HG03442 (cell line): ENCODE measurements around the gene KIAA0513.

Experiments
- ATAC-seq: cut with Tn5 transposase; IDR thresholded peaks from one replicate; pipeline ENCODE4 v1.9.1; 2021; ENCODE audit warnings: mild to moderate bottlenecking, moderate library complexity; ENCODE audit not compliant: unreplicated experiment

The KIAA0513 gene

DNA sequence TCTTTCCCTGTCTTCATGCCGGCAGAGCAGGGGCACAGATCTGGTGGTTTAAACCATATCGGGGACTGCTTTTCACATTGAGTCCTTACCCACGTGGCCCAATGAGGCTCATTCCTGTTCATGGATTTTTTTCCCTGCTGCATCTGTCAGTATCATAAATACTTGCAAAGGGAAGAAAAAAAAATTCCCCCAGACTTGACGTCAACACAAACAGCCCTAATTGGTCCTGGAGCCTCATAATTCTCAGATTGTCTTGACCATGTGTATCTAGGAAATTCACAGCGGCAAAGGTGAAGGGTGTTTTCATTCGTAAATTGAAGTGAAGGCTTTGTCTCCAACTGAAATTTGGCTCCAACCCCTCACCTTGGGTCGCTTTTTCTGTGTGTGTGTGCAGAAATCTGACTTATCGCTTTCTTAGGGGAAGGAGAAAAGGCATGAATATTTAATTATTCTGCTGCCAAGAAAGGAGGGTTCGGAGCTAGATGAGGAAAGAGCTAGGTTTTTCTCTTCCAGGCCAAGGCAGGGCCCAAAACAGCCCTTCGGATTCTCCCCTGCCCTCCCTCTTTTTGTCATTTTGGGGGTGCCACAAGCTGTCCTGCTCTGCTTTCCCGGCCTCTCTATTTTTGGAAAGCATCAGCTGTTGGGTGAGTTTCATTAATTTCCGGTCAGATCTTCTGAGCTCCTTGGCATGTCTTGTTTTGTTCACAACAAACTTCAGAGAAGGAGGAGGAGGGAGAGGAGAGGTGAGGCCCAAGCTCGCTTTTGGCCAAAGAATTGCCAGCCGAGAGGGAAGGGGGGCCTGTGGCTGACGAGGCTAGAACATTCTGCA lies 102.5 kb downstream of the KIAA0513 start:
- no peak for ATAC-seq

DNA sequence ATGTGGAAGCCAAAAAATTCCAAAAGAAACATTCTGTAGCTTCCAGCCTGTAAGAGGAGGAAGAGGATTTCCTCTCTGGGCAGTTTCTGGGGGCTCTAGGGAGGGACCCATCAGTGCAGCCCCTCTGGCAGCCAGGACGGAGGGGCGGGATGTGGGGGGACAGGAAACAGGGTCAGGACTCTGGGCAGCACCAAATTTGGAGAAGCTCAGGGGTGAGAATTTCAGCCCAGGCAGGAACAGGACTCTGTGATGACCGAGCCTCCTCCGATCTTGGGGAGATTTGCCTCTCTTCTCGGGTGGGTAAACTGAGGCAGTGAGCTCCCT lies 103.1 kb downstream of the KIAA0513 start:
- ATAC-seq = no peak

DNA sequence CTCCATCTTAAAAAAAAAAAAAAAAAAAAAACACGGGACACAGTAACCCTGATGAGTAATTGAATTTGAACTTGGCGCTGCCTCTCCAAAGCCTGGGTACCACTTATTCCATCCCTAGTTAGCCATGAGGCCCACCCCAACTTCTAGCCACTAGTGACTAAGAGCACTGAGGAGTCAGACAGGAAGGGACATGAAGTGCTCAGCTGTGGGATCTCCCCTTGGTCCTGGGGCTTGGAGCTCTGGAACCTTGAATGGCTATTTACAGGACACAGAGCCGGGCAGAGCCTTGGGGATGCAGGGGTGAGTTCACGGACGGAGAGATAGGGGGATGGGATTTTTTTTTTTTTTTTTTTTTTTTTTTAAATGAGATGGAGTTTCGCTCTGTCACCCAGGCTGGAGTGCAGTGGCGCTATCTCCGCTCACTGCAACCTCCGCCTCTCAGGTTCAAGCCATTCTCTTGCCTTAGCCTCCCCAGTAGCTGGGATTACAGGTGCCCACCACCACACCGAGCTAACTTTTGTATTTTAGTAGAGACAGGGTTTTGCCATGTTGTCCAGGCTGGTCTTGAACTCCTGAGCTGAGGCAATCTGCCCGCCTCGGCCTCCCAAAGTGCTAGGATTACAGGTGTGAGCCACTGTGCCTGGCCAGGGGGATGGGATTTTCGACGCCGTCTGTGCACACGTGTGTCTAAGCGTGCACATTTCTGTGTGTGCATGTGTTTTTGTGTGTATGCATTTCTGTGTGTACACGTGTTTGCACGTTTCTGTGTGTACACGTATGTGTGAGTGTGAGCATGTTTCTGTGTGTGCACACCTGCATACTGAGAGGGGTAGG lies 105.1 kb downstream of the KIAA0513 start:
- ATAC-seq = no peak

DNA sequence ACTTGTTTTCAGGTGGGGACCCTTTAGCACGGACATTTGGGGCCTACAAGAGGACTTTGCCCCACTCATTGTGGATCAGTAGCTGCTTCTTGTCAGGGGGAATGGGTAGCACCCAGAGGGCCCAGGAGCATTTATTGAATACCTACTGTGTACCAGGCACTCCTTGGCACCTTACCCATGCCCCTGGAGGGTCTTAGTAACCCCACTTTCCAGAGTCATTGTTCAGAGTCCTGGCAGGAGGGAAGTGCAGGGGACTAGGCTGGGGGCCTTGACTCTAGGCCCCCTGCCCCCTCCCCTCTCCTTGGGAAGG lies 105.7 kb downstream of the KIAA0513 start:
- ATAC-seq = no peak

DNA sequence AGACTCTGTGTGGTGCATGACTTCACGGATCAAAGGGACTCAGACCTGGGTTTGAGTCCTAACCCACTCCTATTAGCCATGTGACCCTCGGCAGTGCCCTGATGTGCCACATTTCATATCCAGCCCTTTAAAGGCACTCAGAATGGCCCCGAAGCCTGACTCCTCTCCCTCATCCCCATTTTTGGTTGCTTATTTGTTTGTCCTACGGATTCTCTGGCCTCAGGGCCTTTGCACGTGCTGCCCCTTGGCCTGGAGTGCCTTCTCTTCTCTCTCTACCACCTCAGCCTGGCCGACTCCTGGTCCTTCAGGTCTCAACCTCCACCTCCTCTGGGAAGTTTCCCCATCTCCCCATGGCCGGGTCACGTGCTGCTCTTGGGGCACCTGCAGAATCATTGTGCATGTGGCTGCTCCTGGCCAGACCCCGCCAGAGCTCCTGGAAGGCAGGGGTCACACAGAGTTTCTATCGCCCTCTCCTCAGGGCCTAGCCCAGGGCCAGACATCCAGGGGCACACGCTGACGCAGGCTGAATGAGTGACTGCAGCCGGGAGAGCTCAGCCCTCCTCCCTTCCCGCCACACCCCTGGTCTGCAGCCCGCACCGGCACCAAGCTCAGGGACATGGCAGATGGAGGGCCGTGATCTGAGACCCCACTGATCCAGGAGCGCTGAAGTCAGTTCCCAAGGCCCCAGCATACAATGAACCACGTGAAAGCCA lies 106.6 kb downstream of the KIAA0513 start:
- no peak for ATAC-seq

DNA sequence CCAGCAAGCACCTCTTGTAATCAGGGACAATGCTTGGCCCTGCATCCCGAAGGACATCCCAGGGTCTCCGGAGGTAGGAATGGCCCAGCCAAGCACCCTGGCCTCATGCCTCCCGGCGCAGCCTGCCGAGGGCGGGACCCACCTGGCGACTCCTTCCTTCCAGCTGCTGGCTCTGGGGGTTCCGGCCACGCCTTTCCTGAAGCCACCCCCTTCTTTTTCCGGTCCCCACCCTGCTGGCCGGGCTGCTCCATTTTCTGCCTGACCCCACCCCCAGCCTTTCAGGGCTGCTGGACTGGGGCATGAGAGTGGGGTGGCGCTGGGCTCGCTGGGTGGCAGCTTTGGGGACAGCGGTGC lies 107.2 kb downstream of the KIAA0513 start:
- ATAC-seq = no peak

DNA sequence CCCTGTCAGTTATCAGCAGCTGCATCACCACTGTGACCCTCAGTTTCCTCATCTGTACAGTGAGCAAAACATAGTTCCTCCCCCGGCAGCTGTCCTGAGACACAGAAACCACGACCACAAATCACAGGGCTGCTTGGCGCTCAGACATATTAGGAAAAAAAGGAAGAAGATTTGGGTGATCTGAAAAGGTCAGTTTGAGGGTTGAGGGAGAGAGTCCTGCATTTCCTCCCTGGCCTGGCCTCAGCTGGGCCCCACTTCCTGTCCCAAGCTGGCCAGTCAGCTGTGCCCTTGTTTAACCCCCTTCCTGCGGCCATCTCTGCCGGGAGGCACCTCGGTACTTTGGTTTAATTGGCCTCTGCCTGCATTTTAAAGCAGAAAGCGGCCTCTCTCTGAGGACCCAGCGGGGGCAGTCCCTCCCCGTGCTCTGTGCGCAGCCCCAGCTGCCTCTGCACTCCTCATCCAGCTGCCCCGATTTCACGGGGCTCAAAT lies 108.7 kb downstream of the KIAA0513 start:
- no peak for ATAC-seq

DNA sequence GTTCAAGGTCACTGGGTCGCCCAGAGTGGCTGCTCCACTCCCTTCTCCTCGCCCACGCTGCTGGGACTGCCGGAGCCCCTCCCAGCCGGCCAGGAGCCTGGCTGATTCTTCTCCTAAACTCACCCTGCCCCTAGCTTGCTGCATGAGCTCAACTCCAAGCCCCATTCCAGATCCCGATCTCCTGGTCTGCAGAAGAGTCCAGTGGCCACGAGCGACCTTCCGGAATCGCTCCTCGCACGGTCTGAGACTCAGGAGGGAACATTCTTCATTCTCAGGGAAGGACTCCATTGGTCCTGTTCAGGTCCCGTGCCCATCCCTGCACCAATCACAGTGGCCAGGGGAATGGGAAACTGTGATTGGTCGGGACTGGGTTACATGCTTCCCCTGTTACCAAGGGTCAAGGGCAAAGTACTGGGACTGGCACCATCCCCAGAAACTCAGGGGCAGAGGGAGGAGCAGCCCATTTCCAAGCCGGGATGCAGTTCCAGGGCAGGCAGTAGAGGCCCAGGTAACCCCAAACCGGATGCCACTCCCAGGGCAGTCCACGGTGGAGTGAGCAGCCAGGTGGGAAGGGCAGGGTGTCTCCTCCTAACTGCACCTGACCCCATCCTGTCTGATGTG lies 109.2 kb downstream of the KIAA0513 start:
- no peak for ATAC-seq

DNA sequence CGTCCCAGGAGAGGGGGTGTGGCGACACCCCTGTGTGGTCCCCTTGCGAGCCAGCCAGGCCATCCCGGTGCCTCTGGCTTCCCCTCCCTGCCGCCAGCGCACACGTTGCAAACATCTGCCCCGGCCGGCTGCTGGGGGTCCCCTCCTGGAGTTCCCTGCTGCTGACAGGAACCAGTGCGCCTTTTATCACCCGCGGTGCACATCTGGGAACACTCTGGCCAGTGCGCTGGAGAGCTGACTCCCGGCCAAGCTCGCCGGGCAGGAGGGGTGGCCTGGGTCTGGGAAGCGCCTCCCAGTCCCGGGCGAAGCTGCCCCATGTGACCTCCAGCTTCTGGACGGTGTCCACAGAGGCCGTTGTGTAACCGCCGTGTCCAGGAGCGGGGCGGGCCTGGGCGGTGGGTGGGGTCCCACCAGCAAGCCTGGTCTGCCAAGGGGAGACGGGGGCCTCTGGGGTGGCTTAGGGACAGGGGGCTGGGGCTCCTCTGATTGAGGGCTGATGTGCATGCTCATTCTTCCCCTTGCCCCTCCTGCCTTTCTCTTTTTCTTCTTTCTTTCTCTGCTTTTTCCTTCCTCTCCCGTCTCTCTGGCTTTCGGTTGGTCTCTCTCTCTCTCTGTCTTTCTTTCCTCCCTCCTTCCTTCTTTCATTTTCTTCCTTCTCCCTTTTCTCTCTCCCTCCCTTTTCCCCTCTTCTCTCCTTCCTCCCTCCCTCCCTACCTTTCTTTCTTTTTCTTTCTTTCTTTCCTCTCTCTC lies 109.9 kb downstream of the KIAA0513 start:
- no peak for ATAC-seq

DNA sequence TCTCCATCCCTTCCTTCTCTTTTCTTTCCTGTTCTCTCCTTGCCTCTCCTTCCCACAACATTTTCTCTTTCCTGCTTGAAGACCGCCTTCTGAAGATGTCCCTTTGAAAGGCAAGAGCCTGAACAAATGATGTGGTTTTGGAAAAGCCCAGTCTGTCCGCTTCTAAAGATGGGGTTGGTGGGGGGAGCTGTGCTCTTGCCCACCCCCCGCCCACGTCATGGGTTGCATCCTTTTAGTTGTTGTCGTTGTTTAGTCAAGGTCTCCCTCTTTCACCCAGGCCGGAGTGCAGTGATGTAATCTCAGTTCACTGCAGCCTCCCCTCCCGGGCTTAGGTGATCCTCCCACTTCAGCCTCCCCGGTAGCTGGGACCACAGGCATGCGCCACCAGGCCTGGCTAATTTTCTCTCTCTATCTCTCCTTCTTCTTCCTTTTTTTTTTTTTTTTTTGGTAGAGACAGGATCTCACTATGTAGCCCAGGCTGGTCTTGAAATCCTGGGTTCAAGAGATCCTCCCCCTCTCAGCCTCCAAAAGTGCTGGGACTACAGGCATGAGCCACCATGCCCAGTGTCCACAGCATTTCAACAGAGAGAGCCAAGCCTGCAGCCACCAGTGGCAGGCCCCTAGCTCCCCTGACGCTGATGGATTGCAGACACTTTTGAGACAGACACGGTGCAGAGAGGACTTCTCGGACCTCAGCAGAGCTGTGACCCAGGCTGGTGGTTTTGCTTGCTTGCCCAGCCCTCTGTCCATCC lies 110.7 kb downstream of the KIAA0513 start:
- no peak for ATAC-seq

DNA sequence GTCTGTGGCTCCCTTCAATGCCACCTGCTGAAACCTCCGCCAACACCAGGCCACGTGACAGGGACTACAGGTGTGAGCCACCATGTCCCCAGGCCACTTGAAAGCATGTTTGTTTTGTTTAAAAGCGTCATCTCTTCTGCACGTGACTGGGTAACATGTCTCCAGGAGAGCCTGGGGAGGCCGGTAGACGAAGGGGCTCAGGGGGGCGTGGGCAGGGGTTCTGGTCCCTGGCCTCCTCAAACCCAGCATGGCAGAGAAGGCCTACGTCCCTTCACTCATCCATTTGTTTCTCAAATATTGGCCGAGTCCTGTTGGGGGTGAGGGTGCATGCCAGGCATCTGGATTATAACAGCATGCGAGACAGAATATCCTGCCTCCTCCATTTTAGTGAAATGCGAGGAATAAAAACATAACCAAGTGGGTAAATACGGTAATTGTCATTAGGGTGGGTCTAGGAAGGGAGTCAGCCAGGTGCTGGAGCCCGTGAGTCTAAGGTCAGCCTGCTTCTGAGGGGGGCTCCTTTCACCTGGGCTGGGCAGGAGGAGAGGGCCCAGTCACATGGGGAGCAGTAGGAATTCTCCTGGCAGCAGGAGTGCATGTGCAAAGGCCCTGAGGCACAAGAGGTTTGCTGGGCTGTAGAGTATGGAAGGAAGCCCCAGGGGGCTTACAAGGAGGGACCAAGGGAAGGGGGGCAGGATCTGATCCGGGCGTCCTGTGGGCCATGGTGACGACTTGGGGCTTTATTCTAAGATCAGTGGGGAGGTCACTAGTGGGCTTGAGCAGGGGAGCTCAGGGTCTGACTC lies 111.4 kb downstream of the KIAA0513 start:
- ATAC-seq = no peak

DNA sequence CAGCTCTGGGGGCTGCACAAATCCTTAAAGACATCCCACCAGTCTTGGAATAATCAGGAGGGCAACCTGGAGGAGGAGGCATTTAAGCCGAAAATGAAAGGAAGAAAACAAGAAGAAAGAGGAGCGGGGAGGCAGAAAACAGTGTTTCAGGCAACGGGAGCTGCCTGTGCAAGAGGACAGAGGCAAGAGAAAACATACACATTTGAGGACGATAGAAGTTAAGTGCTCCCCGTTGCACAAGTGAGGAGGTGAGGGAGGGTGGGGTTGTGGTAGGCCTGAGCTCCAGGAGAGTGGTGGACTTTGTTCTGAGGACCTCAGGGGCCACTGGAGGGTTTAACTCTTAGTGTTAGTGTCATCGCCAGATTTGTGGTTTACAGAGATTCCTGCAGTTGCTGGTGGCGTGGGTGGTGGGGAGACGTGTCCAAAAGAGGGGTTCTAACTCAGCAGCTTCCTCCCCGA lies 112.3 kb downstream of the KIAA0513 start:
- ATAC-seq = no peak

DNA sequence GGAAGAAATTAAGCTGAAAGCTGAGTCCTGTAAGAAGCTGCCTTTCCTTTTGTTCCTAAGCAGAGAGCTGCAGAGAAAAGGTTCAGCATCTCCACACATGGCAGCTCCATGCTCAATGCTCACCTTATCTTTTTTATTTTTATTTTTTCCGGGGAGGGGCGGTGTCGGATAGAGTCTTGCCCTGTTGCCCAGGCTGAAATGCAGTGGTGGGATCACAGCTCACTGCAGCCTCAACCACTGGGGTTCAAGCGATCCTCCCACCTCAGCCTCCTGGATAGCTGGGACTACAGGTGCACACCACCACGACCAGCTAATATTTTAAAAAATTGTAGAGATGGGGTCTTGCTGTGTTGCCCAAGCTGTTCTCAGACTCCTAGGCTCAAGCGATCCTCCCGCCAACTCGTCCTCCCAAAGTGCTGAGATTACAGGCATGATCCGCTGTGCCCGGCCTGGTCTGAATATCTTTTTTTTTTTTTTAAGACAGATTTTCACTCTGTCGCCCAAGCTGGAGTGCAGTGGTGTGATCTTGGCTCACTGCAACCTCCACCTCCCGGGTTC lies 112.9 kb downstream of the KIAA0513 start:
- ATAC-seq = no peak

DNA sequence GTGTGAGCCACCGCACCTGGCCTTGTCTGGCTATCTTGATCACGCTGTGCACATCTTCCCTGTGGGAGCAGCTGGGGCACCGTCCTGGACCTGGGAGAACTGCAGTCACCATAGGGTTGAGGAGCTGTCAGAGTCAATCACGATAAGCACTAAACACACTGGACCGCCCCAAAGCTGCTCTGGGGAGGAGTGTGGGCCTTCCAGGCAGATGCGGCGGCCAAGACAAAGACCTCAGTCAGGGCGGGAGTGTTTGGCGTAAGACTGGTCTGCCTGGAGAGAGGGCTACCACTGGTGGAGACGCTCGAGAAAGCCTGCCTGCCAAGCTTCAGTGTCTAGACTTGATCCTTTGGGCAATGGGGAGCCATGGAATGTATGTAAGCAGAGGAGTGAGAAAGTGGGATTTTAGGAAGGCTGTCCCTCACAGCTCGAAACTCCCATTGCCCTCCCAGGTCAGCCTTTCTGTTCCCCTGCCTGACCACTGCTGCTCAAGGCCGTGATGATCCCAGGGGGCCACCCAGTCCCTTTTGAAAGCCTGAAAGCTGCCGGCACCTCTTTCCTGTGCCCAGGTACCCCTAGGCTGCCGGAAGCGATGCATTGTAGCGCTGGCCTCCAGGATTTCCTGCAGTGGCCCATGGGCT lies 114.0 kb downstream of the KIAA0513 start:
- ATAC-seq = no peak

DNA sequence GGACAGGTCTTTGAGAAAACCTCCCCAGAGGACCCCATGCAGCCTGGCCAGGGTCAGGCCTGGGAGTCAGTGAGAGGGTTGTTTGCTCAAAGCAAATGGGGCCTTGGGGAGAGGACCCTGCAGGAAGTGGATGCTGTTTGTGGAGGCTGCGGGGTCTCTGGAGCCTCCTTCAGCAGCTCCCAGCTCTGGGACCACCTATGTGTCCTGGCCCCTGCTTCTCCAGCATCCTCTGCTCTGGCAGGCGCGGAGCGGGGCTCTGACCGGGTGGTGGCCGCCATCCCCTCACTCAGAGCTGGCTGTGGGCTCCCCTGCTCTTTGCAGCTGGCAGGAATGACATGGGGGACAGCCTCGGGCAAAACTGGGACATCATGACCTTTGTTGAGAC lies 114.5 kb downstream of the KIAA0513 start:
- ATAC-seq = no peak

DNA sequence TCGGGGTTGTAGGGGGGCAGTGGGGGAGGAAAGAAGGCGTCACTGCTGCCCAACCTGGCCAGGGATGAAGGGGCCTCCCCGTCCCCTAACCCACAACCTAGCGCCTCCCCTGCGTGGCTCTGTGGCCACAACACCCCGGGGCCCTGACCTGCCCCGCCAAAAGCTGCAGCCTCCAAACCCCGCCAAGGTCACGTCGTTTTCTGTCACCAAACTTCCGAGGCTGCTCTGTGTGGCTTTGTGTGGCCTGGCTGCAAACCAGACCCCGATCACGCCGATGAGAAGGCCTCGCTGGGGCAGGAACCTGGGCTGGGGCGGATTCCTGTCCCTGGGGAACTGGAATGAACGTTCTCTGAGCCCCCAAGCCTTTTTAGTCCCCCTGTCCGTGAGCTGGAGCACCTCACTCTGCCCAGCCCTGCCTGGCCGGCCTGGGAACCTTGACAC lies 115.2 kb downstream of the KIAA0513 start:
- no peak for ATAC-seq
